MM.1S (cell line): ENCODE measurements around the gene MRPS5.

Experiments
- CTCF ChIP-seq: fragments of 300-600 bp; sonication (generic); IDR thresholded peaks from 2 replicates; pipeline ENCODE4 v1.5.1; 2016; ENCODE audit warnings: antibody characterized with exemption, low read length, mixed read lengths
- EZH2phosphoT487 ChIP-seq: fragments of 300-600 bp; sonication (generic); IDR thresholded peaks from 2 replicates; pipeline ENCODE4 v1.6.1; 2018; ENCODE audit warnings: antibody characterized with exemption, low read length

- no peak for TF ChIP-seq EZH2phosphoT487
- TF ChIP-seq CTCF: no peak
Measured at GRCh38 chr2:95061601-95062183, 59.9 kb downstream of the MRPS5 start.
